Gastroesophageal sphincter (tissue), 4 donors: ENCODE measurements around the gene TUBAL3. TPM values are rescaled to one million over a fixed set of nuclear protein-coding genes. Genes with fewer than 3 reads are reported as not detected.
A peak's percentile ranks its signal among the peaks of the same experiment; 100 is the strongest.
"Not testable (repeated sequence)": the region's sequence is repeated elsewhere in the genome, so short reads cannot be mapped to it uniquely, and the experiment has no call there.

Source experiments
- ATAC-seq: fragments of 150-250 bp; one replicate; pipeline ENCODE4 v1.9.1; 2016; ENCODE audit warnings: mild to moderate bottlenecking, moderate library complexity
- H3K27ac ChIP-seq, 4 donors: fragments of 200-600 bp; sonication (generic) in 3 of 4; 1 replicate in 3 of 4; 2 replicates in 1 of 4; pipeline ENCODE4 v1.5.1; 2016 to 2019
- H3K27me3 ChIP-seq: fragments of 200-600 bp; sonication (generic); one replicate; pipeline ENCODE4 v1.5.1; 2019
- H3K36me3 ChIP-seq, 2 donors: fragments of 200-600 bp; sonication (generic); one replicate each; pipeline ENCODE4 v1.5.1; 2019; ENCODE audit warnings: control low read depth in 1 of 2
- H3K4me1 ChIP-seq, 3 donors: fragments of 200-600 bp; sonication (generic); 1 replicate in 2 of 3; 2 replicates in 1 of 3; pipeline ENCODE4 v1.5.1; 2016 to 2019; ENCODE audit warnings: control low read depth in 2 of 3
- H3K4me3 ChIP-seq, 2 donors: fragments of 200-600 bp; sonication (generic); one replicate each; pipeline ENCODE4 v1.5.1; 2019; ENCODE audit warnings: mild to moderate bottlenecking in 1 of 2, moderate library complexity in 1 of 2
- H3K9me3 ChIP-seq, 3 donors: fragments of 200-600 bp; sonication (generic); one replicate each; pipeline ENCODE4 v1.5.1; 2017 to 2019; ENCODE audit warnings: control low read depth in 2 of 3
- CTCF ChIP-seq, 4 experiments: fragments of 200-600 bp in 2 of 4; fragments of 450-650 bp in 2 of 4; sonication (generic) in 1 of 4; IDR thresholded peaks; one replicate each; pipeline ENCODE4 v1.5.1; 2017 to 2019; ENCODE audit warnings: antibody characterized with exemption in 4 of 4, mild to moderate bottlenecking in 2 of 4, moderate library complexity in 2 of 4
- EP300 ChIP-seq: sonication (generic); formaldehyde crosslinking; IDR thresholded peaks from one replicate; pipeline ENCODE4 v1.6.1; 2017; ENCODE audit warnings: antibody characterized with exemption, mild to moderate bottlenecking
- POLR2A ChIP-seq, 2 donors: fragments of 450-650 bp; IDR thresholded peaks; one replicate each; pipeline ENCODE4 v1.6.1; 2017; ENCODE audit warnings: antibody characterized with exemption in 2 of 2, mild to moderate bottlenecking in 2 of 2, moderate library complexity in 1 of 2
- POLR2AphosphoS5 ChIP-seq: sonication (generic); formaldehyde crosslinking; IDR thresholded peaks from one replicate; pipeline ENCODE4 v1.6.1; 2017; ENCODE audit warnings: antibody characterized with exemption
- WGBS, 2 donors: methylation state at CpG; one replicate each; pipeline ENCODE4 v1.1.5; 2018; ENCODE audit warnings: low coverage in 1 of 2; 5-methylcytosine and 5-hydroxymethylcytosine counted together
- total RNA-seq, 4 donors: library from RNA; depleted of rRNA; stranded (reverse); fragments of >200 nt; gene quantifications; one replicate each; pipeline ENCODE4 v1.1.0, GENCODE V29; 2016

The TUBAL3 gene
- total RNA-seq, 4 donors from 2014 or later, result 0.62 to 2.0 TPM; not detected in 2

- Histone ChIP-seq H3K4me1 (peaks cover 0 to 15% (median 0%) of the 10 kb centered on the region in 3 donors), H3K9me3 (peaks cover 0 to 8% (median 0%) of the 10 kb centered on the region in 3 donors), H3K4me3 (no peak overlapping the region), H3K27me3 (no peaks in the 10 kb centered on the region), H3K36me3 (no peaks in the 10 kb centered on the region), H3K27ac (no peak overlapping the region)
- TF ChIP-seq CTCF (IDR thresholded peaks at IDR 0.05) (no peak), POLR2A (IDR thresholded peaks at IDR 0.05) (no peak), POLR2AphosphoS5 (peak; percentile 5), EP300 (no peak)
- WGBS, 2 donors, result 83 to 100% methylated on average over 2 to 3 of the region's 11 CpGs
- no peak for ATAC-seq
Observed at GRCh38 chr10:5416981-5417380, 12.4 kb upstream of the TUBAL3 start.

GRCh38 chr10:5413012-5413938, 8.6 kb upstream of the TUBAL3 start:
- peak; percentile 6 for ATAC-seq
- peak overlapping the region; percentile 62 to 88 for H3K4me3 ChIP-seq
- peaks cover 0 to 2% (median 0%) of the 10 kb centered on the region in 3 donors for H3K9me3 ChIP-seq
- no peak for TF ChIP-seq POLR2A (IDR thresholded peaks at IDR 0.05)
- TF ChIP-seq EP300, result no peak
- no peak for TF ChIP-seq CTCF (IDR thresholded peaks at IDR 0.05)
- peak; percentile 6 for TF ChIP-seq POLR2AphosphoS5
- H3K27ac ChIP-seq, result peak overlapping the region; percentile 71 to 90 (median 85)
- no peaks in the 10 kb centered on the region for H3K36me3 ChIP-seq
- 16 to 24% methylated on average over 11 to 16 of the region's 20 CpGs for WGBS, 2 donors
- H3K4me1 ChIP-seq, result peaks cover 0 to 18% (median 0%) of the 10 kb centered on the region in 3 donors
- no peaks in the 10 kb centered on the region for H3K27me3 ChIP-seq

GRCh38 chr10:5412277-5412941, 7.8 kb upstream of the TUBAL3 start, which contains the start of gene NET1:
TSS of gene NET1 (plus strand) at chr10:5412557. CDS start at chr10:5412693, 136 bp downstream.
- peak in 1 of 4 experiments; percentile 4 for TF ChIP-seq CTCF (IDR thresholded peaks at IDR 0.05)
- no peak for TF ChIP-seq EP300
- peak; percentile 73 for TF ChIP-seq POLR2AphosphoS5
- peak; percentile 17 to 30 for TF ChIP-seq POLR2A (IDR thresholded peaks at IDR 0.05)
- H3K36me3 ChIP-seq, result no peaks in the 10 kb centered on the region
- peak within 1 kb of the TSS; percentile 62 to 88 for H3K4me3 ChIP-seq
- H3K9me3 ChIP-seq, result no peaks in the 10 kb centered on the region
- peak within 1 kb of the TSS; percentile 71 to 90 (median 85) for H3K27ac ChIP-seq
- H3K27me3 ChIP-seq, result no peaks in the 10 kb centered on the region
- peaks cover 0 to 18% (median 0%) of the 10 kb centered on the region in 3 donors for H3K4me1 ChIP-seq
- peak; percentile 98 for ATAC-seq
- 0% methylated on average over 1 of the region's 48 CpGs for WGBS, 2 donors

GRCh38 chr10:5411941-5412276, 7.3 kb upstream of the TUBAL3 start:
- peak overlapping the region; percentile 62 to 88 for H3K4me3 ChIP-seq
- peak; percentile 5 for ATAC-seq
- H3K4me1 ChIP-seq, result peaks cover 0 to 18% (median 0%) of the 10 kb centered on the region in 3 donors
- TF ChIP-seq EP300 (no peak), POLR2AphosphoS5 (no peak), CTCF (IDR thresholded peaks at IDR 0.05) (no peak), POLR2A (IDR thresholded peaks at IDR 0.05) (no peak)
- H3K36me3 ChIP-seq, result no peaks in the 10 kb centered on the region
- 37 to 58% methylated on average over 1 to 3 of the region's 3 CpGs for WGBS, 2 donors
- no peaks in the 10 kb centered on the region for H3K27me3 ChIP-seq
- peak overlapping the region in 3 of 4 donors; percentile 84 to 90 (median 86) for H3K27ac ChIP-seq
- H3K9me3 ChIP-seq, result no peaks in the 10 kb centered on the region

GRCh38 chr10:5410787-5411186, 6.2 kb upstream of the TUBAL3 start:
- H3K4me1 ChIP-seq, result peaks cover 0 to 13% (median 0%) of the 10 kb centered on the region in 3 donors
- not testable (repeated sequence) for H3K27ac ChIP-seq, H3K9me3 ChIP-seq, ATAC-seq, H3K36me3 ChIP-seq, H3K27me3 ChIP-seq, H3K4me3 ChIP-seq
